SKM-1 treated with dmso at 0.1 percent for 144 hours (cell line): Measurements from ENCODE around the gene SH3GL2.

ENCODE experiments used
- DNase-seq: peaks from one replicate; lab custom pipeline; 2025; ENCODE audit not compliant: unreplicated experiment; lab: John Stamatoyannopoulos, UW

Gene SH3GL2

DNA sequence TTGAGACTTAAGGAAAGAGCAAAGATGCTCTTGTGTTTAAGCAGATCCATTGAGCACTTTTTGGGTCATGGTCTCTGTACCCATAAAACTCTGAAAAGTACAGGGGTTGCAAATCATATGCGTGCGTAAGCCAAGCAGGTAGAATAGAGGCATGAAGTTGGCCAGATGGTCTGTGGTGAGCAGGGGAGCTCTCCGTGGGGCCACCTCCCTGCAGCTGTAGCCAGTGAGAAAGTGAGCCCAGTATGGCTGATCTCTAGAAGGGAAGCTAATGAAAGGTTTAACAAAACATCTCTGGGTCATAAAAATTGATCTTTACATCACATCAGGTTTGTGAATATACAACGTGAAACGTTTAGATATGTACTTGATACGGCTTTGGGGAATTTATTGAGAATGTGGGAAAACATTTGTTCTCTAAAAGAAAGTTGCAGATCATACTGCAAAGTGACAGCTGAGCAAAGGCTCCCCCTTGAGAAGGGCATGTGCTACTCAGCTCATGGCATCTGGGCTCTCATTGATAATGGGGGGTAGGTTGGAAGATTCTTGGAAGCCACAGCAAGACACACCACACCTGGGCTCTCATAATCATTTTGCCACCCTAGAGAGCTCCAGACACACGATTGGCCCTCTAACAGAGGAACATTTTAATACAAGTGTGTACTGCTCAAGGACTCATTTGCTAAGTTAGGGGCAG is 30.6 kb downstream of the SH3GL2 start:
- no peak for DNase-seq

DNA sequence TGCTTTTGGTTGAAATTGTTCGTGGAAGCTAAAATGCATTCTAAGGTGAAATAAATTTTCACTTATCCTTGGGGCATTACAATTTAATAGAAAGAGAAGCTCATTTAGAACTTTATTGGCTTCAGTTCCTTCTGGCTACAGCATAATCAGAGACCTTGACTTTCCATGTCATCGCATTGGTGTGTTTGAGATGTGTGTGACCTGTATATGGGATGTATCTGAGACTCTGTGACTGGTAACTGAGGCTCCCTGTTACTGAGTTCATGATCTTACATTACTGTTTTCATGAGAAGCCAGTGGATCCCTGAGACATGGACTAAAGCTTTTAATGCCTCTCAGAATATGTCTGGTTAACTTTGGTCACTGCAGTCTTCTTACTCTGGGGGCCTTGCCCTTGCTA is 32.5 kb downstream of the SH3GL2 start:
- no peak for DNase-seq

DNA sequence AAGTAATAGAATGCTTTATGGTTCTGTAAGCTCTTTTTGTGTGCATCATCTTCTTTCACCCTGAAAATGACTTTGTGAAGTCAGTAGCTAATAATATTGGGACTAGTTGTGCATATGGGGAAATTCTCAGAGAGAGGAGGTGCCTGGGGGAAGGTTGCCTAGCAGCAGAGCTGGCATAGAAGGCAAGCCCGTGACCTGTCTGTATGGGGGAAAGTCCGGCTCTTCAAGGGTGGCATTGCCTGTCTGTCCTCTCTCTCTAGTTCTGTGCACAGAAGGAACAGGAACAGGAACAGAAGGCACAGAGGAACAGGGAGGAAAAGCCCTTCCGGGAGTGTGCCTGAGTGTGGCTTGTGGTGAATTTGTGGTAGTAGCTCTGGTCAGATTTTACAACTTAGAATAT is 33.1 kb downstream of the SH3GL2 start:
- DNase-seq = no peak

DNA sequence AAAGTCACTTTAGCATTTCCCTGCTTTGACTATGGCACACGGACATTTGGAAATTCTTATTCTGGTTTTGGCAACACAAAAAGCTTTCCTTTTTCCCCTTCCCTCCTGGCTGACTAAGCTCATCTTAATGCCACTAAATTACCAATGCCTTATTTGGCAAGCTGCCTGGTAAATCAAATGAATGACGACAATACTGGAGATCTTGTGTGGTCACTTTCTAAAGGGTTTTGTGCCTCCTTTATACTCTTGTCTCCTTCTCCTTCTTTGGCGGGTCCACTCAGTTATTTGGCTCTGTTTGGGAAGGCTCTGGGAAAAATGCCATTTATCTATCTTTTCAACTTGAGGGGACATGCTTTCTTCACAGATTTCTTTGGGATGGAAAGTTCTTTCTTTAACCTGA is 34.9 kb downstream of the SH3GL2 start:
- DNase-seq = no peak

DNA sequence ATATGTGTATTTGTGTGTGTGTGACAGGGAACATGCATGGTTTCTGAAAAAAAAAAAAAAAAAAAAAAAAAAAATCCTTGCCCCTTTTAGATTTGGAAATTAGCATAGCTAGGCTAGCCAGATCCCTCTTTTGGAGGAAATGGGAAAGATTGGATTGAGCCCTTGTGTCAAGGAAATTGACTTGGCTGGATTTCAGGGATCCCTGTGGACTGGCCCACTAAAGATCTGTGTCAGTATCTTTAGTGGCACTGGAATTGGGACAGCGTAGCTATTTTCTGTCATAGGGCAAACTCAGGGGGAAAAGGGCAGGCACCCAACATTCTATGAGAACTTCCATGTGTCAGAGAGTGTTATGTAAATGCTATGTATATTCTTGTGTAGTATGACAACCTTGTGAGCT is 35.4 kb downstream of the SH3GL2 start:
- DNase-seq = no peak

DNA sequence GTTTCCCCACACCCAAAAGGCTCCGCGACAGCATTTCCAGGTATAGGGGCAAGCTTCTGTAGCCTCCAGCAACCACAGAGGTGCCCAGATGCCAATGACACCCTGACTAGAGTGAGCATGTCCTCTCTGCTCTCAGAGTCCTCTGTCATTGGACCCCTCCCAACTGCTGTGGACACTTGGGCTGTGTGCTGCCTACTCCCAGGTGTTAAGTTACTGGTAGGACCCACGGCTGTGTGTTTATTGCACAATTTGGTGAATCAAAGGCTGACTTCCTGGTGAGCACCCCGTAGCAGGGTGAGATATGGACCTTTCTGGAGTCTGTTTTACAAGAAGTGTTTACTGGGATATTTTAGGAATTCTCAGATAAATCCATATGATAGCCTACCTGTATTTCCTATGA is 36.0 kb downstream of the SH3GL2 start:
- DNase-seq = no peak

DNA sequence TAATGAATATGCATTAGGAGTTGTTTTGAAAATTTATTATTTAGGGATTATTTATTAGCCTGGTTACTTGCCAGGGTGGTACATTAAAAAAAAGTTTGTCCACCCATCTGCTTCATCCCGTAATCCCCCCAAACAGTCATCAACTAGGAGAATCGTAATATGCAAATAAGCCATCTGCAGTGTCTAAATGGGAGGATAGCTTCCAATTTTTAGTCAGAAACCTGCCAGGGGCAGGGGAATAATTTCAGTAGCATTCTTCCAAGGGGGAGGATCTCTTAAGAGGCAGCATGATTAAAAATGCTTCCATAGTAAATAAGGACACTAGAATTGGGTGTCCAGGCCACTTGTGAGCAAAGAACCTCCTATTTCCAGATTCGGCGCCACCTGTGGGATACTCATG is 43.3 kb downstream of the SH3GL2 start:
- DNase-seq = no peak

DNA sequence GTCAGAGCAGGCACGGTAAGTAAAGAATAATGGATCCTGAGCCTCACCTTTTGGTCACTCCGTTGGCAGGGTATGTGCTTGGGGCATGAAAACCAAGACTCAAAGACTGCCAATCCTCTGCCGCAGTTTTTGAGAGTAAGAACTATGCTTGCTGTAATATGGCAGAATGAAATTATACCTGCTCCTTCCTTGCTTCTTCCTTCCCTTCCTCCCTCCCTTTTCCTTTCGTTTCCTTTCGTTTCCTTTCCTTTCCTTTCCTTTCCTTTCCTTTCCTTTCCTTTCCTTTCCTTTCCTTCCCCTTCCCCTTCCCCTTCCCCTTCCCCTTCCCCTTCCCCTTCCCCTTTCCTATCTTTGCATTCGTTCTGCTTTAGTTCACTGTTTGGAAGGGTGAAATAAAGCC is 43.9 kb downstream of the SH3GL2 start:
- no peak for DNase-seq

DNA sequence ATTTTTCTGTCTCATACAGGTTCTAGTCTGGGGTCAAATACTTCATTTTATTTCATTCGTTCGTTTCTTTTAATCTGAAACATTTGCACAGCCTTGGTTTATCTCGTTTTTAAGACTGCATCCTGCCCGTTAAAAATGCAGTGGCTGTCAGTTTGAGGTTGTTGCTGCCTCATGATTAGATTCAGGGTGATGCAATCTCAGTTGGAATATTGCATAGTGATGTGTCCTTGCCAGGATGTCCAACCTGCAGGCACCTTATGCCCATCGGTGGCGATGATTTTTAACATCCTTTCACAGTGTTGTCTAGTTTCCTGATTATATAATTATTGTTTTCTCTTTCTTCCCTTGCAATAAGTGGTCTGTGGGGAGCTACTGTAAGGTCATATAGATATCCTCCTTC is 45.1 kb downstream of the SH3GL2 start:
- DNase-seq = no peak

DNA sequence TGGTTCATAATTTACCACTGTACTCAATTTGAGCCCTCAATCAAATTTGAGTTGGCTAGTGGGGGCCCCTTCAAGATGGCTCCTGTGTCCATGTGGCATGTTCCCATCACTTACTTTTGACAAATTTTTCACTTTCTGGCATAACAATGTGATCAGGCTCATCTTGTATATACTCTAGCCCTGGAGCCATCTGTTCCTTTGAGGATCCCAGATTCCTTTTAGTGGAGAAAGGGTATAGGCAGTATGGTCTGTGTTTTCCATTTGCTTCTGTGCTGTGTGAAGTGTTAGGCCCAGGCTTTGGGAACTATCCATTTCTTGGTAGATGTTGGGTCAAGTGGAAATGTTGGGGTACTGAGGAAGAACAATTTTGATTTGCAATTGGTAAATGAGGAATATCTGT is 45.7 kb downstream of the SH3GL2 start:
- DNase-seq = no peak

DNA sequence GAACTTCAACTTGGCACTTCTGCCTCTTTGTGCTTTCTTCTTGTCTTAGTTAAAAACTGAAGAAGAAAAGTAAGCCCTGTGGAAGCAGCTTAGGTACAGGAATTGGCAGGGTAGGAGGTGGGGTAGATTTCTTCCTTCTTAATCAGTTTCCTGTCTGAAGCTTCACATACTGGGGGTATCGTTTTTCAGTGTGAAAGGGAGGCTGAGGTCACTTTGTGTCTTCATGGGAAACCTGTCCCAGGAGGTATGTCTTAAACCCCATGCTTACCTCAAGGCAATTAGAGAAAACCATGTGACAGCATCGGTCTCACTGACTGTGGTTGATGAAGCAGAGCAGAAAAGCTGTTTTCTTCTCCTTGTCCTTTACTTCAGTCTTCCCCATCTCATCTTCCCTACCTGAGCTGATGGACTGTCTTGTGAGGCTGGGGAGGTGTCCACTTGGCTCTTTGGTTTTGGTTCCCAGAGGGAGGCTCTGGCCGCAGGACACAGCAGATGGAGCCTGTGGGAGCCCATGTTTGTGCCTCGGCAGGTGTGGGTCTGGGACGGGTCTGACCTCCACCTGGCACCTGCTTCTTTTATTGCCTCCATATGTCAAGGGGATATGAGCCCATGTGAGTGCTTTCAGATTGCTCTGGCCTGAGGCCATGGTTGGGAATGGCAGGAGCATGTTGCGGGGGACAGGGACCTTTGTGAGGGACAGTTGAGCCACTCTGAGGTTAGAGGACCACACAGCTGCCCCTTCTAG is 47.0 kb downstream of the SH3GL2 start:
- DNase-seq = no peak

DNA sequence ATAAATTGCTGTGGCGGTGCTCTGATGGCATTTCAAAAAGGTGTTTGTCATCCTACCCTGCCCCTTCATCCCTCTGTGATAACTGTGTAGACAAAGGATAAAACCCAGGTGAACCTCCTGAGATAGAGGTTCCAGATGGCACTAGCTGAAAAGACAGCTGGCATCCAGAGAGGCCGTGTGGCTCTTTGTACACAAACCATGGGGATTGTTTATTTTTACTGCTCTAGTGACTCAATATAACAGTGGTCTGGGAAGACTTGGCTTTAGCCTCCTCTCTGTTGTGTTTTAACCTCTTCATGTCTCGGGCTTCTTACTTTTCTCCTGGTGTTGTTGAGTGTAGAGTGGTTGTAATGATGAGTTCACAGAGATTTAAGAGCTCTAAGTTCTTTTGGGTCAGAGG is 48.8 kb downstream of the SH3GL2 start:
- no peak for DNase-seq

DNA sequence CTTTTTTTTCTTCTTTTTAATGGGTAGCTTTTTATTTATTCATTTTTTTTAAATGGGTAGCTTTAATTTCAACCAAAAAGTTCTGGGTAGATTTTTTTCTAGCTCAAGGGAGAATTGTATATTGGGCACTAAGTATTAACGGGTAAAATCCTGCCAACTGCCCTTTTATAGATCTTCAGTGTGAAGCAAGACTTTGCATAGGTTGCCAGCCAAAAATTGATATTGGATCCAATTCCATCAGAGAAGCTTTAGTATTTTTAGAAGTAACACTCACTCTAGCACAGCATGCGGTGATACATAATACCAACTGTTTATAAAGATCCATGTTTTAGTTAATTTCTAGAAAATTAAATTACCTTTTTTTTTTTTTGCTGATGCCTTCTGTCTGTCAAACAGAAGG is 49.8 kb downstream of the SH3GL2 start:
- DNase-seq = no peak

DNA sequence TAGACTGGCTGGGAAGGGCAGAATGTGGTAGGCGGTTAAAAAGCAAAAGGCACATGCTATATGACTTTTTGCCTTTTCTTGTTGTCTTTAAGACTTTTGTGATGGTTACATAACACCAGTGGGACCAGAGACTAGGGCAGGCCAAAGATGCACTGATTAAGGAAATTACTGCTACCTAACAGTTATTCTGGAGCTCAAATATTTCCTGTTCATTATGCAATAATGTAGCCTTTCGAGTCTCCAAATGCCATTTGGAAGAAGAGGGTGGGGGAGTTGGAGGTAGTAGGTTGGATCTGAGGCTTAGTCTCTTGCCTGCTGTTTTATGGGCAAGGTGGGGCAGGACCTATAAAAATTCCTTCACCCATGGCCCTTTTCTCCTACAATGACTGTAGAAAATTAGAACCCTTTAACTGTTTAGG is 51.7 kb downstream of the SH3GL2 start:
- DNase-seq = no peak

DNA sequence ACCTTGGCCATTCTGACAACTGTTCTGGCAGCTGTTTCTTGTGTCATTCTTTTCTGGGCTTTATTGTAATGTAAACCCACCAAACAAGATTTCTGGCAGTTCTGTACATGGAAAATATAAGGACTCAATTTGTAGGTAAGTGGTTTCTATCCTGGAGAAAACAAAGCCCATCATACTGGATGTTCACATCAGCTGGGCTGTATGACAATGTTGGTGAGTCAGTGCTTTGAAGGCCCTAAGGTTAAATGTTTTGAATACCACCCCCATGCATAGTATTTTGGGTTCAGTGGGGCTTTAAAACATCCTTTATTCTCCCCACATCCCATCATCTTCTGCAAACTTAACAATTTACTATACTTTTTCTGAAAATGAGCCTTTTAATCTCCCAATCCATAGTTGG is 52.5 kb downstream of the SH3GL2 start:
- no peak for DNase-seq

DNA sequence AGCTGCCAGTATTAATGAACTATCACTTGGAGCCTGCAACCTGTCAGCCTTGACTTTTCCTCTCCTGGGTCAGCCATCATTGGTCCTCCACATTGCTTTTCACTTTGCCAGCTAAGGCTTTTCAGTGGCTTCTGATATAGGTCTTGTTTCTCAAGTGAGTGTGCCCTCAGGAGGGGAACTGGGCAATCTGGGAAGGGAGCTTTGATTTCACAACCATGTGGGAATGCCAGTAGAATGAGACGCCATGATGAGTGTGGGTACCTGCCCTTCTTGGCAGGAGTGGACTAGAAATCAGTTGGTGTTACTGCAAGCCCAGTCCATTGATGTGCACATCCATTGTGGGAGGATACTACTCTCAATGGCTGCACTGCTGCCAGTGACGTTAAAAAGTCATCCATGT is 54.1 kb downstream of the SH3GL2 start:
- no peak for DNase-seq

DNA sequence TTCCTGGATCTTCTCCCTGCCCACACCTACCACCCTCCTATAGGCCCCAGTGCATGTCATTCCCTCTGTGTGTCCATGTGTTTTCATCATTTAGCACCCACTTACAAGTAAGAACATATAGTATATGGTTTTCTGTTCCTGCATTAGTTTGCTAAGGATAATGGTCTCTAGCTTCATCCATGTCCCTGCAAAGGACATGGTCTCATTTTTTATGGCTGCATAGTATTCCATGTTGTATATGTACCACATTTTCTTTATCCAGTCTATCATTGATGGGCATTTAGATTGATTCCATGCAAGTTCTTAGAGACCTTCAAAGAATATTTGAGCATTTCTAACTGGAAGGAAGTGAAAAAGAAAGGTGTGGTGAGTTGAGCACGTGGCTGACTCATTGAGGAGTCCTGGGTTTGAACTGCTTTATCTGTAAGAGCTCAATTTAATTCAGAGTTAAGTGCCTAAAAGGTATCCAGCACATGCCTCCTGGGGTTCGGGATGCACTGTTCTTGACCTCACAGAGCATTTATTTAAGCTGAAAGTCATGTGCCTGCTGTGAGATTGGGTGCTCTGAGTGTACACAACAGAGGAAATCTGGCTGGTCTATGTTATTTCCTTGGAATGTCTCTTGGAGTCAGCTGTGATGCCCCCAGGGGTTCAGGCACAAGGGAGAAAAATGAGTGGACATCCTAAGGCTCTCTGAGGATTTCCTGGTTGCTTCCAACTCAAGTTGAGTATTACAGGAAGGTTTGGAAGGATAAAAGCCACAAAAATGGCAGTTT is 56.4 kb downstream of the SH3GL2 start:
- DNase-seq = no peak

DNA sequence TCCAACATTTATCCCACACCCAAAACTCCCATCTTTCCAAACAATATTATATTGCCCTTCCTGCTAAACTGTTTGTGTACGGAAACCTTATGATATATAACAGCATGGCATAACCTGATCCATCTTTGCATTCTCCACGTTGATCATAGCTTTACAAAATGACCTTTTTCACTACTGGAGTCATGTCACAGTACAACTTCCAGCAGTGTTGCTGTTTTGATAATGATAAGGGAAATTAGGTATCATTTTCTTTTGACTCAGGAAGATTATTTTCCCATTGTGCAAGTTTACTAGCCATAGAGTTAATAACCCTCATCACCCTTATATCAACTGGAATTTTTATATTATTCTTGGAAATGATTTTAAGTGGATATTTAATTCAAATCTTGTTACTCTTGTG is 57.5 kb downstream of the SH3GL2 start:
- no peak for DNase-seq

DNA sequence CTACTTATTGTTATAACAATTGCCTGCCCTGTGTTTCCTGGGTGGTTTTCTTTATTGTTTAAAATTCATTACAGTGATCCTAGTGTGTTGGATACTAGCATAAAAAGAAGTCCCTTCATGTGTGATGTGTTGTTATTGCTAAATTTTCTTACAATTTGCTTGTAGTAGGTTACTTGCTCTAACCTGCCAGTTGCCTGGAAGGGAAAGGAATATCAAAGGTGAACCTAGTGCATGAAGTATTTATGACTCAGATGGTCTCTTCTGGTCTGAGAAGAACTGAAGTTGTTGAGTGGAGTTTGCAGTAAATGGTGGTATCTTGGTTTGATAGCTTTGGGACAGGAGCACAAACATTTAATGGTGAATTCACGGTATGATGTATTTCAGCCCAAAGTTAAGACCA is 58.0 kb downstream of the SH3GL2 start:
- no peak for DNase-seq

DNA sequence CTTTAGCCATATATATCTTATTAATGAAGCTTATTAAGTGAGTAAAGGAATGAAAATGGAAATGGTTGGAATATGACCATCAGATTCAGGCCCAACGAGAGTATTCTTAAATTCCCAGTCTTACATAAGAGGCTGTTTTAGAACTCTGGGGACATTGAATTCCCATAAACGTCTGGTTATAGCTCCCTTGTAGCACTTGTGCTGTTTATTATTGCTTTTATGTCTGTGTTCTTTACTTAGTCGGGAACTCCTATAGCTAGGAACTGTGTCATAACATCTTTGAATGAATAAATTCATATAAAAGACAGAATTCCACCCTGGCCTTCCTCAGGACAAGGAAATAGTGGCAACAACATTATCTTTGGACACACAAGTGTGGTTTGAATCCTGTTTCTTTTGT is 58.4 kb downstream of the SH3GL2 start:
- DNase-seq = no peak

DNA sequence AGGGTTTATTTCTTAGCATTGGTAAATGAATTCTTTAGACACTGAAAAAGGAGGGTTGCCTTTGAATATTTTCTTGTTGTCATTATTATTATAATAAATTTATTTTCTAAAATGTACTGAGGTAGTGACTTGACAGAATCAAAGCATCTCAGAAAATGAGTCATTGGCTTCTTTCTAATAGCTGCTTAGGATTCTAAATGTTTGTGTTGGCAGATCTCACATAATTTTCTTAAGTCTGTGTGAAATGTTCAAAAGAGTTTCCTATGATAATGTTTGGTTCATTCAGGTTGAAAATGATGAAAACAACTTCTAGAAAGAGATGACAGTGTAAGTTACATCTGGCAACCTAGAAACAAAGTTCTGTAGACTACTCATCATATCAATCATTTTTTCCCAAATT is 69.7 kb downstream of the SH3GL2 start:
- no peak for DNase-seq

DNA sequence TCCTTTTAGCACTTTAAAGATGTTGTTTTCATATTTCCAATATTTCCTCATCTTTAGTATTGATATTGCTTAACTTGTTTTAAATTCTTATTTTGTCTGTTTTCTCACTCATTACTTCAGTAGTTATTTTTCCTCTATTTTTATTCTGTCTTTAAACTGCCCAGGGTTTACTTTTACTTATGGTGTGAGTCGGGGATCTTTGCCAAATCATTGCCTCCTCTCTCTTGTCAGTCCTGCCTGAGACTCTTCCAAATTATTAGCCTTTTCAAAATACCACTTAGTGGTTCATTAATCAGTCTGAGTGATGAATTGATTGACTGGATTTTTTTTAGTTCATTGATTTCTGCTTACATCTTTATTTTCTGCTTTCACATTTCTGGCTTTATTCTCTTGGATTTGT is 72.9 kb downstream of the SH3GL2 start:
- no peak for DNase-seq
